Measurements from ENCODE around the gene SLITRK2. TPM values are rescaled to one million over a fixed set of nuclear protein-coding genes. Genes with fewer than 3 reads are reported as not detected.

SLITRK2 gene
- total and polyA plus RNA-seq, 10 of the 15 experiments (the other 5 are each of a cell fraction or from before 2014, with no cell fraction given): not detected

GRCh38 chrX:145848857-145849256 is 31.2 kb downstream of the SLITRK2 start (continued):
- no peak for TF ChIP-seq ASH2L (IDR thresholded peaks at IDR 0.05; ENCODE audit: borderline replicate concordance, low read depth)
- TF ChIP-seq CHD4 (IDR thresholded peaks at IDR 0.05): no peak

GRCh38 chrX:145853181-145853580 is 35.6 kb downstream of the SLITRK2 start:
- Histone ChIP-seq H3K4me2 (ENCODE audit: control insufficient read depth, insufficient read depth) (no peak overlapping the region), H2AFZ (ENCODE audit: control insufficient read depth, low read depth, low read length) (no peak overlapping the region), H3K9me3 (replicated peaks; ENCODE audit: control insufficient read depth, insufficient read depth, low read length) (no peaks in the 10 kb centered on the region), H3K27ac (ENCODE audit: control insufficient read depth, insufficient read depth) (no peak overlapping the region), H3K4me1 (ENCODE audit: control insufficient read depth, insufficient read depth, low read length) (no peaks in the 10 kb centered on the region), H3K27me3 (replicated peaks in 1 of 2; ENCODE audit: control insufficient read depth in 2 of 2, insufficient read depth in 2 of 2, low read length in 1 of 2) (no peaks in the 10 kb centered on the region), H4K20me1 (ENCODE audit: control insufficient read depth, insufficient read depth) (no peaks in the 10 kb centered on the region), H3K4me3 (no peak overlapping the region), H3K36me3 (ENCODE audit: control insufficient read depth in 2 of 2, insufficient read depth in 2 of 2, low read length in 1 of 2) (no peaks in the 10 kb centered on the region), H3K9ac (ENCODE audit: control insufficient read depth, insufficient read depth, low read length) (no peak overlapping the region), H3K79me2 (ENCODE audit: control insufficient read depth, insufficient read depth, low read length) (no peaks in the 10 kb centered on the region)
- RAD21 ChIA-PET (ENCODE audit: unreplicated experiment): no interaction called here
- BruUV-seq (replicated peaks): no TSS peak
- POLR2A ChIA-PET: no interaction called here
- CTCF ChIA-PET: interaction anchor here (0.5 kb wide), 1 partner anchor 874 kb away, joined by 3 read pairs; no protein-coding TSS in a partner anchor
- ATAC-seq (no peak), DNase-seq (ENCODE audit: low read depth, low spot score) (no peak), FAIRE-seq (no peak)
- SMC1A ChIA-PET (ENCODE audit: uncharacterized antibody, unreplicated experiment): no interaction called here
- 74% methylated on average over 12 of the region's 13 CpGs for WGBS (ENCODE audit: insufficient coverage, insufficient replicate concordance, low lambda C conversion rate, missing lambda C conversion rate)
- intact Hi-C loops (cut with micrococcal nuclease; ENCODE audit: unreplicated experiment): no loop called here
- TF ChIP-seq SMARCA5 (IDR thresholded peaks at IDR 0.05): no peak
- in situ Hi-C loops (cut with MboI): no loop called here

- FAIRE-seq (no peak), DNase-seq (ENCODE audit: low read depth, low spot score) (no peak), ATAC-seq (no peak)
- TF ChIP-seq CHD1 (IDR thresholded peaks at IDR 0.05; ENCODE audit: low read depth, low read length) (no peak), ZNF217 (IDR thresholded peaks at IDR 0.05) (no peak), TCF12 (IDR thresholded peaks at IDR 0.05; ENCODE audit: low read depth, low read length) (no peak), HCFC1 (IDR thresholded peaks at IDR 0.05; ENCODE audit: low read length) (no peak), SP1 (IDR thresholded peaks at IDR 0.05; ENCODE audit: low read depth, low read length) (no peak), SRF (IDR thresholded peaks at IDR 0.05; ENCODE audit: low read depth in 2 of 2, low read length in 2 of 2) (no peak), RCOR1 (conservative IDR thresholded peaks at IDR 0.05; ENCODE audit: low read depth, low read length) (no peak), BCL3 (IDR thresholded peaks at IDR 0.05; ENCODE audit: borderline replicate concordance, insufficient read depth, low read depth, low read length, poor library complexity, severe bottlenecking) (no peak), CREB1 (IDR thresholded peaks at IDR 0.05; ENCODE audit: low read depth) (no peak), EZH2 (IDR thresholded peaks at IDR 0.05; ENCODE audit: borderline replicate concordance, control insufficient read depth, low read depth, low read length) (no peak)
- no peaks in the 10 kb centered on the region for H3K4me1 ChIP-seq (ENCODE audit: control insufficient read depth, insufficient read depth, low read length)
- no peaks in the 10 kb centered on the region for H3K9me3 ChIP-seq (replicated peaks; ENCODE audit: control insufficient read depth, insufficient read depth, low read length)
- H2AFZ ChIP-seq (ENCODE audit: control insufficient read depth, low read depth, low read length): no peak overlapping the region
- POLR2A ChIA-PET: no interaction called here
- H3K36me3 ChIP-seq (ENCODE audit: control insufficient read depth in 2 of 2, insufficient read depth in 2 of 2, low read length in 1 of 2): no peaks in the 10 kb centered on the region
- no peaks in the 10 kb centered on the region for H4K20me1 ChIP-seq (ENCODE audit: control insufficient read depth, insufficient read depth)
- CTCF ChIA-PET: no interaction called here
- no peaks in the 10 kb centered on the region for H3K79me2 ChIP-seq (ENCODE audit: control insufficient read depth, insufficient read depth, low read length)
- no peak overlapping the region for H3K27ac ChIP-seq (ENCODE audit: control insufficient read depth, insufficient read depth)
- no peak overlapping the region for H3K4me2 ChIP-seq (ENCODE audit: control insufficient read depth, insufficient read depth)
- no TSS peak for BruUV-seq (replicated peaks)
- SMC1A ChIA-PET (ENCODE audit: uncharacterized antibody, unreplicated experiment): no interaction called here
- WGBS (ENCODE audit: insufficient coverage, insufficient replicate concordance, low lambda C conversion rate, missing lambda C conversion rate): 37% methylated on average over 4 of the region's 4 CpGs
- intact Hi-C loops (cut with micrococcal nuclease; ENCODE audit: unreplicated experiment): no loop called here
- no peak overlapping the region for H3K4me3 ChIP-seq
- RAD21 ChIA-PET (ENCODE audit: unreplicated experiment): no interaction called here
- no peaks in the 10 kb centered on the region for H3K27me3 ChIP-seq (replicated peaks in 1 of 2; ENCODE audit: control insufficient read depth in 2 of 2, insufficient read depth in 2 of 2, low read length in 1 of 2)
- in situ Hi-C loops (cut with MboI): no loop called here
- H3K9ac ChIP-seq (ENCODE audit: control insufficient read depth, insufficient read depth, low read length): no peak overlapping the region
Observed at GRCh38 chrX:145856181-145856580, 38.6 kb downstream of the SLITRK2 start.
